Measurements from ENCODE around the gene FAM53A. TPM values are rescaled to one million over a fixed set of nuclear protein-coding genes. Genes with fewer than 3 reads are reported as not detected.
A peak's percentile ranks its signal among the peaks of the same experiment; 100 is the strongest.

Gene FAM53A
- total RNA-seq, 4 donors from 2014 or later, result 6.1 to 33.7 (median 13.6) TPM

GRCh38 chr4:1711571-1712215, 27.6 kb upstream of the FAM53A start:
- TF ChIP-seq POLR2A (IDR thresholded peaks at IDR 0.05) (no peak), EP300 (IDR thresholded peaks at IDR 0.05) (peak in 1 of 2 donors; percentile 33), CTCF (IDR thresholded peaks at IDR 0.05) (peak in 1 of 5 experiments; percentile 8)
- peaks cover 0 to 61% (median 27%) of the 10 kb centered on the region in 4 donors for H3K4me1 ChIP-seq
- DNase-seq (ENCODE audit: low spot score in 2 of 2), result no peak
- peak overlapping the region; percentile 67 to 91 (median 79) for H3K4me3 ChIP-seq
- 0 to 2% methylated on average over 9 to 30 of the region's 85 CpGs for WGBS, 2 donors
- peak overlapping the region; percentile 95 to 100 (median 98) for H3K27ac ChIP-seq
- H3K36me3 ChIP-seq, result peaks cover 0 to 22% (median 0%) of the 10 kb centered on the region in 3 donors
- no peaks in the 10 kb centered on the region for H3K27me3 ChIP-seq
- H3K9me3 ChIP-seq, result no peaks in the 10 kb centered on the region

- Histone ChIP-seq H3K4me3 (peak overlapping the region; percentile 67 to 91 (median 79)), H3K36me3 (peaks cover 0 to 21% (median 0%) of the 10 kb centered on the region in 3 donors), H3K9me3 (no peaks in the 10 kb centered on the region), H3K27me3 (no peaks in the 10 kb centered on the region), H3K27ac (peak overlapping the region; percentile 95 to 100 (median 98)), H3K4me1 (peaks cover 0 to 61% (median 27%) of the 10 kb centered on the region in 4 donors)
- WGBS, 2 donors, result 14 to 15% methylated on average over 22 of the region's 22 CpGs
- DNase-seq (ENCODE audit: low spot score in 2 of 2), result no peak
- TF ChIP-seq POLR2A (IDR thresholded peaks at IDR 0.05) (no peak), EP300 (IDR thresholded peaks at IDR 0.05) (no peak), CTCF (IDR thresholded peaks at IDR 0.05) (no peak)
These were observed 27.0 kb upstream of the FAM53A start for GRCh38 chr4:1711055-1711570.

GRCh38 chr4:1708581-1708980, 24.5 kb upstream of the FAM53A start:
- no peak overlapping the region for H3K27ac ChIP-seq
- no peaks in the 10 kb centered on the region for H3K9me3 ChIP-seq
- TF ChIP-seq POLR2A (IDR thresholded peaks at IDR 0.05), result no peak
- TF ChIP-seq EP300 (IDR thresholded peaks at IDR 0.05), result no peak
- no peak for TF ChIP-seq CTCF (IDR thresholded peaks at IDR 0.05)
- no peaks in the 10 kb centered on the region for H3K27me3 ChIP-seq
- DNase-seq (ENCODE audit: low spot score in 2 of 2), result no peak
- H3K4me1 ChIP-seq, result peaks cover 0 to 46% (median 19%) of the 10 kb centered on the region in 4 donors
- no peak overlapping the region for H3K4me3 ChIP-seq
- peaks cover 0 to 23% (median 0%) of the 10 kb centered on the region in 3 donors for H3K36me3 ChIP-seq
- WGBS, 2 donors, result 47 to 71% methylated on average over 1 of the region's 1 CpG

- no peak overlapping the region for H3K27ac ChIP-seq
- H3K4me1 ChIP-seq, result peaks cover 0 to 42% (median 12%) of the 10 kb centered on the region in 4 donors
- no peaks in the 10 kb centered on the region for H3K9me3 ChIP-seq
- peaks cover 0 to 43% (median 9%) of the 10 kb centered on the region in 3 donors for H3K36me3 ChIP-seq
- H3K27me3 ChIP-seq, result no peaks in the 10 kb centered on the region
- DNase-seq (ENCODE audit: low spot score in 2 of 2), result no peak
- no peak for TF ChIP-seq EP300 (IDR thresholded peaks at IDR 0.05)
- no peak for TF ChIP-seq CTCF (IDR thresholded peaks at IDR 0.05)
- TF ChIP-seq POLR2A (IDR thresholded peaks at IDR 0.05), result no peak
- H3K4me3 ChIP-seq, result no peak overlapping the region
- WGBS, 2 donors, result 94 to 95% methylated on average over 6 of the region's 6 CpGs
These were observed 22.2 kb upstream of the FAM53A start for GRCh38 chr4:1706358-1706757.

- DNase-seq (ENCODE audit: low spot score in 2 of 2), result no peak
- no peak for TF ChIP-seq EP300 (IDR thresholded peaks at IDR 0.05)
- no peak for TF ChIP-seq CTCF (IDR thresholded peaks at IDR 0.05)
- TF ChIP-seq POLR2A (IDR thresholded peaks at IDR 0.05), result no peak
- Histone ChIP-seq H3K9me3 (no peaks in the 10 kb centered on the region), H3K4me3 (no peak overlapping the region), H3K27me3 (no peaks in the 10 kb centered on the region), H3K4me1 (peaks cover 0 to 36% (median 6%) of the 10 kb centered on the region in 4 donors), H3K36me3 (peaks cover 0 to 48% (median 9%) of the 10 kb centered on the region in 3 donors), H3K27ac (no peak overlapping the region)
- WGBS, 2 donors, result 93 to 94% methylated on average over 6 of the region's 6 CpGs
These were observed 21.6 kb upstream of the FAM53A start for GRCh38 chr4:1705732-1706131.
